Measurements from ENCODE around the gene ZNF69. TPM values are rescaled to one million over a fixed set of nuclear protein-coding genes. Genes with fewer than 3 reads are reported as not detected.
"Not testable (repeated sequence)": the region's sequence is repeated elsewhere in the genome, so short reads cannot be mapped to it uniquely, and the experiment has no call there.

The ZNF69 gene
- total RNA-seq, 4 donors from 2014 or later, result 3.4 to 13.6 (median 7.2) TPM

- DNase-seq (ENCODE audit: low spot score), result no peak
- TF ChIP-seq, protein P1, sequence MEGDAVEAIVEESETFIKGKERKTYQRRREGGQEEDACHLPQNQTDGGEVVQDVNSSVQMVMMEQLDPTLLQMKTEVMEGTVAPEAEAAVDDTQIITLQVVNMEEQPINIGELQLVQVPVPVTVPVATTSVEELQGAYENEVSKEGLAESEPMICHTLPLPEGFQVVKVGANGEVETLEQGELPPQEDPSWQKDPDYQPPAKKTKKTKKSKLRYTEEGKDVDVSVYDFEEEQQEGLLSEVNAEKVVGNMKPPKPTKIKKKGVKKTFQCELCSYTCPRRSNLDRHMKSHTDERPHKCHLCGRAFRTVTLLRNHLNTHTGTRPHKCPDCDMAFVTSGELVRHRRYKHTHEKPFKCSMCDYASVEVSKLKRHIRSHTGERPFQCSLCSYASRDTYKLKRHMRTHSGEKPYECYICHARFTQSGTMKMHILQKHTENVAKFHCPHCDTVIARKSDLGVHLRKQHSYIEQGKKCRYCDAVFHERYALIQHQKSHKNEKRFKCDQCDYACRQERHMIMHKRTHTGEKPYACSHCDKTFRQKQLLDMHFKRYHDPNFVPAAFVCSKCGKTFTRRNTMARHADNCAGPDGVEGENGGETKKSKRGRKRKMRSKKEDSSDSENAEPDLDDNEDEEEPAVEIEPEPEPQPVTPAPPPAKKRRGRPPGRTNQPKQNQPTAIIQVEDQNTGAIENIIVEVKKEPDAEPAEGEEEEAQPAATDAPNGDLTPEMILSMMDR (IDR thresholded peaks at IDR 0.05), result no peak
- ATAC-seq (ENCODE audit: low FRiP score), result no peak
Measured at GRCh38 chr19:11856596-11857250, 30.9 kb upstream of the ZNF69 start.

- TF ChIP-seq, protein P1 (IDR thresholded peaks at IDR 0.05), result no peak
- ATAC-seq (ENCODE audit: low FRiP score) (no peak), DNase-seq (ENCODE audit: low spot score) (no peak)
Measured at GRCh38 chr19:11860721-11861120, 26.9 kb upstream of the ZNF69 start.

DNA sequence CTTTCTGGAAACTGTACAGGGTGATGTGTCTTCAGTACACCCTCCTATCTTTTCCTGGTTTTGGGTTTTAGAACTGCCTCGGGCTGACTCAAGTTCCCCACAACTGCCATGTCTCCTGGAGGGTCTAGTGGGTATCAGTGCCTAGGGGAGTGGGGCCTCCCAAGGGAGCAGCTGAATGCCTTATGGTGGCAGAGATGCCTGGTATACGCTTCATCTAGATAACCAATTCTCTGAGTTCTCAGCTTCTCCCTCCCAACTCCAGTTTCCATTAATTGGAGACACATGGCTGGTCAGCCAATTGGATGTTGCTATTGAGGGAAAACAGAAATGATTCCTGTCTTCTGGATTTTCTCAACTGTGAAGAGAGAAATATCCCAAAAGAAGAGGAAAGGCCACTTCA, 26.3 kb upstream of the ZNF69 start:
- TF ChIP-seq, protein P1 (IDR thresholded peaks at IDR 0.05), result no peak
- DNase-seq (ENCODE audit: low spot score) (no peak), ATAC-seq (ENCODE audit: low FRiP score) (no peak)

- ATAC-seq (ENCODE audit: low FRiP score); DNase-seq (ENCODE audit: low spot score): not testable (repeated sequence)
Measured at GRCh38 chr19:11867766-11868165, 19.8 kb upstream of the ZNF69 start.

DNA sequence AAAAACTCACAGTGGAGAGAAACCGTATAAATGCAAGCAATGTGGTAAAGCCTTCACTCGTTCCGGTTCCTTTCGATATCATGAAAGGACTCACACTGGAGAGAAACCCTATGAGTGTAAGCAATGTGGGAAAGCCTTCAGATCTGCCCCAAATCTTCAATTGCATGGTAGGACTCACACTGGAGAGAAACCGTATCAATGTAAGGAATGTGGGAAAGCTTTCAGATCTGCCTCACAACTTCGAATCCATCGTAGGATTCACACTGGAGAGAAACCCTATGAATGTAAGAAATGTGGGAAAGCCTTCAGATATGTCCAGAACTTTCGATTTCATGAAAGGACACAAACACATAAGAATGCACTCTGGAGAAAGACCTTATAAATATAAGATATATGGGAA, 19.4 kb upstream of the ZNF69 start:
- ATAC-seq (ENCODE audit: low FRiP score) (no peak), DNase-seq (ENCODE audit: low spot score) (no peak)
- TF ChIP-seq, protein P1 (IDR thresholded peaks at IDR 0.05), result no peak

DNA sequence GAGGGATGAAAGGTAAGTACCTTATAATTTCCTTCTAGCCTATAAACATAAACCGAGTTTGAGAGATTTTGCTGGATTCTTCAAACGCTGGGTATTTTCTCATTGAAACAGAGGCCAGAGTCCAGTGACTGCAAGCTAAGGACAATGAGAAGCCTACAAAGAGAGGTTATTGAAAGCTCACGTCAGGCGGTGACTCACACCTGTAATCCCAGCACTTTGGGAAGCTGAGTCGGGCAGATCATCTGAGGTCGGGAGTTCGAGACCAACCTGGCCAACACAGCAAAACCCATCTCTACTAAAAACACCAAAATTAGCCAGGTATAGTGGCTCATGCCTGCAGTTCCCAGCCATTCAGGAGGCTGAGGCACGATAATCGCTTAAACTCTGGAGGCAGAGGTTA, 15.0 kb upstream of the ZNF69 start:
- ATAC-seq (ENCODE audit: low FRiP score) (no peak), DNase-seq (ENCODE audit: low spot score) (no peak)
- TF ChIP-seq, protein P1 (IDR thresholded peaks at IDR 0.05), result no peak

DNA sequence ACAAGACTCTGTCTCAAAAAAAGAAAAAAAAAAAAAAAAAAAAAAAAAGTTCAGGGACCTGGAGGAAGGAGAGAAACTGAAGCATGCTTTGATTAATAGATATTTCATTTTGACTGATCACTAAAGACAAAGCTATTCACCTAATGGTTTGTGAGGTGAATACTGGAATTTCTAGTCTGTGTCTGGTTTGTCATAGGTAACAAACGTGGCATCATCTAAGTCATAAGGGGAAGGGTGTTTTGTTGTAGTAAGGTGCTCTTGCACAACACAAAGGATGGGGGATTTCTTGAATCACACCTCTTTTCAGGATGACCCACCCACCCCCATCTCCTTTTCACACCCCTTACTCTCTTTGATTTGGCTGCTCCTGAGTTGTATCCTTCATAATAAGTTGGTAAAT, 13.8 kb upstream of the ZNF69 start:
- ATAC-seq (ENCODE audit: low FRiP score) (no peak), DNase-seq (ENCODE audit: low spot score) (no peak)
- TF ChIP-seq, protein P1 (IDR thresholded peaks at IDR 0.05), result no peak

GRCh38 chr19:11879687-11880266, 7.8 kb upstream of the ZNF69 start:
- ATAC-seq (ENCODE audit: low FRiP score); DNase-seq (ENCODE audit: low spot score): not testable (repeated sequence)

Data from omental fat pad (tissue), 4 donors.